ENCODE data around the gene IL20RA.

DNA sequence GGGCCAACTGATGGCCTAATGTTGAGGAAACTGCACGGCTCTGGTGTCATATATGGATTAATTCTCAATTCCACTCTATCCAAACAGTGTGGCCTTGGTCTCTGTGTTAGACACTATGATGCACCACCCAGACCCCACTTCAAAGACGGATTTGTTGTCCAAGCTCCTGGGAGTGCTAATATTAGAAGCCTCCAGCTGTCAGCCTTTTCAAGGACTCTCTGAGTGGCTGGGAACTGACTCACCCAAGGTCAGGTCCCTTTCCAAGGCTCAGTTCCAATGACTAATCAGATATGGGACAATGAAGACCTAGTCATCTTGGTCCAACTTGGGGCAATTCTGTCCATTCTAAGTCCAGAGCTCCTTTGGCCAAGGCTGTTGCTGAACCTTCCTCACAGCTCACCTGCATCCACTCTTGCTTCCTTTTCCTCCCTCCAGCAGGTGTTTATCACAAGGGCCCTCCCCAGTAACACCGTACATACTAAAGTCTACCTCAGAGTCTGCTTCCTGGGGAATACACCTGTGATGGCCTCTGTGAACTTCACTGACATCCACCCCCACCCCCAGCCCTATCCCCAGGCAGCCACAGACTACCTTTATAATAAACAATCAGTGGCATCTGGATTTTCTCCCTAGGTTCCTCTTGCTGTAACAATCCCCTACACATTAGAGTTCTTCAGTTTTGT lies 7.2 kb upstream of the IL20RA start:
- TF ChIP-seq, protein P1, sequence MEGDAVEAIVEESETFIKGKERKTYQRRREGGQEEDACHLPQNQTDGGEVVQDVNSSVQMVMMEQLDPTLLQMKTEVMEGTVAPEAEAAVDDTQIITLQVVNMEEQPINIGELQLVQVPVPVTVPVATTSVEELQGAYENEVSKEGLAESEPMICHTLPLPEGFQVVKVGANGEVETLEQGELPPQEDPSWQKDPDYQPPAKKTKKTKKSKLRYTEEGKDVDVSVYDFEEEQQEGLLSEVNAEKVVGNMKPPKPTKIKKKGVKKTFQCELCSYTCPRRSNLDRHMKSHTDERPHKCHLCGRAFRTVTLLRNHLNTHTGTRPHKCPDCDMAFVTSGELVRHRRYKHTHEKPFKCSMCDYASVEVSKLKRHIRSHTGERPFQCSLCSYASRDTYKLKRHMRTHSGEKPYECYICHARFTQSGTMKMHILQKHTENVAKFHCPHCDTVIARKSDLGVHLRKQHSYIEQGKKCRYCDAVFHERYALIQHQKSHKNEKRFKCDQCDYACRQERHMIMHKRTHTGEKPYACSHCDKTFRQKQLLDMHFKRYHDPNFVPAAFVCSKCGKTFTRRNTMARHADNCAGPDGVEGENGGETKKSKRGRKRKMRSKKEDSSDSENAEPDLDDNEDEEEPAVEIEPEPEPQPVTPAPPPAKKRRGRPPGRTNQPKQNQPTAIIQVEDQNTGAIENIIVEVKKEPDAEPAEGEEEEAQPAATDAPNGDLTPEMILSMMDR (IDR thresholded peaks at IDR 0.05) = no peak
- no peak for TF ChIP-seq POLR2A (IDR thresholded peaks at IDR 0.05)
